ENCODE results near the gene PTPRE.

The PTPRE gene

GRCh38 chr10:128128582-128128981 is 221.7 kb downstream of the PTPRE start:
- Histone ChIP-seq H3K4me3 (no peak overlapping the region), H3K27ac (no peak overlapping the region), H3K9me3 (ENCODE audit: low read depth, low read length) (no peaks in the 10 kb centered on the region), H3K9ac (ENCODE audit: insufficient read length) (no peak overlapping the region), H3K36me3 (ENCODE audit: insufficient read depth, low read length) (peaks cover 10% of the 10 kb centered on the region)
- DNase-seq (ENCODE audit: low read depth, low spot score): no peak
- TF ChIP-seq EZH2 (IDR thresholded peaks at IDR 0.05): no peak
- TF ChIP-seq FOXP2 (optimal IDR thresholded peaks at IDR 0.05; ENCODE audit: control extremely low read depth, extremely low read length, insufficient read depth): no peak
- no peak for TF ChIP-seq POLR2AphosphoS5 (IDR thresholded peaks at IDR 0.05; ENCODE audit: borderline replicate concordance, low read depth, low read length)

- no peak overlapping the region for H3K4me3 ChIP-seq
- no peaks in the 10 kb centered on the region for H3K9me3 ChIP-seq (ENCODE audit: low read depth, low read length)
- H3K27ac ChIP-seq: no peak overlapping the region
- H3K9ac ChIP-seq (ENCODE audit: insufficient read length): no peak overlapping the region
- H3K36me3 ChIP-seq (ENCODE audit: insufficient read depth, low read length): no peaks in the 10 kb centered on the region
- no peak for TF ChIP-seq FOXP2 (optimal IDR thresholded peaks at IDR 0.05; ENCODE audit: control extremely low read depth, extremely low read length, insufficient read depth)
- no peak for TF ChIP-seq EZH2 (IDR thresholded peaks at IDR 0.05)
- TF ChIP-seq POLR2AphosphoS5 (IDR thresholded peaks at IDR 0.05; ENCODE audit: borderline replicate concordance, low read depth, low read length): no peak
- no peak for DNase-seq (ENCODE audit: low read depth, low spot score)
Observed at GRCh38 chr10:128130051-128130450, 223.1 kb downstream of the PTPRE start.
